Measurements from ENCODE around the gene EFTUD2. TPM values are rescaled to one million over a fixed set of nuclear protein-coding genes. Genes with fewer than 3 reads are reported as not detected.

The EFTUD2 gene
- total and polyA plus RNA-seq, 2 of the 13 experiments (the other 11 are each of a cell fraction or from before 2014, with no cell fraction given), result 111 to 137 TPM

DNA sequence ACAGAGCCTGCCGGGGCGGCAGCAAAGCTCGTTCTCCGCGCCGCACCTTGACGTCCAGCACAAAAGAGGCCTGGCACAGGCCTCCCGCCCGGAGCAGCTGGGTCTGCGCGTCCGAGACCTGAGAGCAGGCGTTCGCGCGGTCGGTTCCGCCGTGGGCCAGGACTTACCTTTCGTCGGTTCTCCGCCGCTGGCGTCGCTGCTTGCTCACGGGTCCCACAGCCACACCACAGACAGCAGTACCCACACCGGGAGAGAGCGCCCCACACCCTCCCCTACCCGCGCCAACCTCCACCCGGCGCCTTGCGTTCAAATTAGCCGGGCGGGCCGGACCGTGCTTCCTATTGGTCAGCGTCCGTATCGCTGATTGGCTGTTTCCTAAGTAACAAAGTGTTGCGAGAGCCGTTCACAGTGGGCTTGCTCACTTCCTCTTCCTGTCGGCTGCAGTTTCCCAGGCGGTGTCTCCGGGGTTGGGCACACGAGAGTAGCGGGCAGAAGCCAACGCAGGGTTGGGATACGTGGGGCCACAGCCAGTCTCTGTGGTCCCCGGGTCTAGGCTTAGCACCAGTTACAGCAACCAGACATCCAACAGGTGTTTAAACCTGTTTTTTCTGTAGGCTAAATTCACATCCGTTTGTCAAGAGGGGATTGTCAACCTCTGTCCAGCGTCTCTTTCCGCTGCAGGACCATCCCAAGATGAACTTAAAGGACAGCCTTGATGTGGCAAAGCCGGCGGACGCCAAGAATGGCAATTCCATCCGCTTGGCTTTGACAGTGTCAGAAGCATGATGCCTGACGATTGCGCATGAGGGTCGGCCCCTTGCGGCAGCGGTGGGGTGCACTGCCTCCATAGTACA, 48.4 kb upstream of the EFTUD2 start, which contains the start of gene KIF18B (continued):
- TF ChIP-seq ZSCAN5A (CRISPR knock-in tag; IDR thresholded peaks at IDR 0.05; ENCODE audit: borderline replicate concordance) (0 out of 2 replicates have a peak, but pooled peaks have one; percentile 46), HOXA9 (CRISPR knock-in tag; IDR thresholded peaks at IDR 0.05; ENCODE audit: borderline replicate concordance) (no peak; the same call in 1 of the 2 replicates), HNF4A (CRISPR knock-in tag; IDR thresholded peaks at IDR 0.05) (no peak), TOPORS (CRISPR knock-in tag; IDR thresholded peaks at IDR 0.05) (0 out of 2 replicates have a peak, but pooled peaks have one; percentile 48), KMT2B (CRISPR knock-in tag; IDR thresholded peaks at IDR 0.05) (peak; percentile 90), ONECUT2 (CRISPR knock-in tag; IDR thresholded peaks at IDR 0.05) (peak; percentile 18; the same call in 1 of the 2 replicates), HNF1A (IDR thresholded peaks at IDR 0.05; ENCODE audit: low read depth) (no peak), HNF1A (CRISPR knock-in tag; IDR thresholded peaks at IDR 0.05; ENCODE audit: borderline replicate concordance) (peak; percentile 51), MAZ (IDR thresholded peaks at IDR 0.05; ENCODE audit: borderline replicate concordance, low read depth, low read length) (no peak; the same call in 1 of the 2 replicates), MAZ (CRISPR knock-in tag; IDR thresholded peaks at IDR 0.05; ENCODE audit: low read depth) (0 out of 2 replicates have a peak, but pooled peaks have one; percentile 45), GLMP (CRISPR knock-in tag; IDR thresholded peaks at IDR 0.05; ENCODE audit: borderline replicate concordance) (no peak), TBL1XR1 (IDR thresholded peaks at IDR 0.05; ENCODE audit: borderline replicate concordance, low read length, partially characterized antibody) (no peak), TFAP4 (IDR thresholded peaks at IDR 0.05; ENCODE audit: borderline replicate concordance, low read depth) (peak; percentile 58; the same call in 1 of the 2 replicates)
- TF ChIP-seq, protein P1, sequence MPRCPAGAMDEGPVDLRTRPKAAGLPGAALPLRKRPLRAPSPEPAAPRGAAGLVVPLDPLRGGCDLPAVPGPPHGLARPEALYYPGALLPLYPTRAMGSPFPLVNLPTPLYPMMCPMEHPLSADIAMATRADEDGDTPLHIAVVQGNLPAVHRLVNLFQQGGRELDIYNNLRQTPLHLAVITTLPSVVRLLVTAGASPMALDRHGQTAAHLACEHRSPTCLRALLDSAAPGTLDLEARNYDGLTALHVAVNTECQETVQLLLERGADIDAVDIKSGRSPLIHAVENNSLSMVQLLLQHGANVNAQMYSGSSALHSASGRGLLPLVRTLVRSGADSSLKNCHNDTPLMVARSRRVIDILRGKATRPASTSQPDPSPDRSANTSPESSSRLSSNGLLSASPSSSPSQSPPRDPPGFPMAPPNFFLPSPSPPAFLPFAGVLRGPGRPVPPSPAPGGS (CRISPR knock-in tag; IDR thresholded peaks at IDR 0.05), result peak; percentile 74; the same call in 1 of the 2 replicates
- TF ChIP-seq, protein P2, sequence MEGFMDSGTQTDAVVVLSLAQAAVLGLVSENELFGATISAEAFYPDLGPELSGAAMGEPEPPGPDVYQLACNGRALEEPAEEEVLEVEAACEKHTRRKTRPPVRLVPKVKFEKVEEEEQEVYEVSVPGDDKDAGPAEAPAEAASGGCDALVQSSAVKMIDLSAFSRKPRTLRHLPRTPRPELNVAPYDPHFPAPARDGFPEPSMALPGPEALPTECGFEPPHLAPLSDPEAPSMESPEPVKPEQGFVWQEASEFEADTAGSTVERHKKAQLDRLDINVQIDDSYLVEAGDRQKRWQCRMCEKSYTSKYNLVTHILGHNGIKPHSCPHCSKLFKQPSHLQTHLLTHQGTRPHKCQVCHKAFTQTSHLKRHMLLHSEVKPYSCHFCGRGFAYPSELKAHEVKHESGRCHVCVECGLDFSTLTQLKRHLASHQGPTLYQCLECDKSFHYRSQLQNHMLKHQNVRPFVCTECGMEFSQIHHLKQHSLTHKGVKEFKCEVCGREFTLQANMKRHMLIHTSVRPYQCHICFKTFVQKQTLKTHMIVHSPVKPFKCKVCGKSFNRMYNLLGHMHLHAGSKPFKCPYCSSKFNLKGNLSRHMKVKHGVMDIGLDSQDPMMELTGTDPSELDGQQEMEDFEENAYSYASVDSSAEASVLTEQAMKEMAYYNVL (CRISPR knock-in tag; IDR thresholded peaks at IDR 0.05; ENCODE audit: borderline replicate concordance), result no peak
